ENCODE data around the gene PRR19.

DNA sequence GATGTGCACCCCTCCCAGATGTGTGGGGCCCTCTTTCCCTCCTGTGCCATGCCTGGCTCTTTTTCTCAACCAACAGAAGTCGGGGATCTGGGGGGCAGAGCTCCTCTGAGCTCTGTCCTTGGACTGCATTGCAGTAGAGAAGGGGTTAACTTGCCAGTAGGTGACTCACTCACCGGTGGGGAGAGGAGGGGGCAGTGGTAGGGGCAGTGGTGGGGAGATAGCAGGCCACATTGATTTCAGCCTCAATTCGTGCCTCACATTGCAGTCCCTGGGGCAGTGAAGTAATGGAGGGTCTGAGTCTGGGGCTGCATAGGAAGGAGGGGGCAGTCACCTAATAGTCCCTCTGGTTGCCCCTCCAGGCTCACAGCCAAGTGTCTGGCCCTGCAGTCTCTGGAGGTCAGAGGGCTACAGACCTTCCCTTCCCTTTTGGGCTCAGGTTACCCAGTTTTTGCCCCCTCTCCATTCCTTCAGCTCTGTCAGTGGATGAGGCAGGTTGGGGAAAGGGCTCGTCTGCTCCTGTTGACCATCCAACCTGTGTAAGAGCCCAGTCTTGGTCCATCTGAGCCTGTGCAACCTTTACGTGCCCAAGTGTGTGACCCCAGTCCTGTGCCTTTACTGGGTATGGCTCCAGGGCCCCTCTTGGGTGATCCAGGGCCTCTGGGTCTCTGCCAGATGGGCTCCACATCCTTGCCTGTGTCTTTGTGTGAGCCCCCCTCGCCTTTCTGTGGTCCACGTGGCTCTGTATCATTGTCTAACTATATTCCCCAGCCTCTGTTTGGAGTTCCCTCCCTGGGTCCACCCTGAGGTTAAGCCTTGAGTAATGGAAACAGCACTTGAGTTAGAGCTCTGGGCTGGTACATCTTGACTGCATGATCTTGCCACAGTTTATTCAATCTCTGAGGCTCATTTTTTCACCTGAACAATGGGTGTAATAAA lies 19.8 kb upstream of the PRR19 start:
- TF ChIP-seq EZH2 (IDR thresholded peaks at IDR 0.05; ENCODE audit: borderline replicate concordance, insufficient read depth, low read depth, low read length, poor library complexity, severe bottlenecking) (no peak), CTCF (IDR thresholded peaks at IDR 0.05) (no peak)

Data from B cell (primary cell).